NT2/D1 (cell line): ENCODE results near the gene TK2.

ENCODE experiments used
- SUZ12 ChIP-seq: IDR thresholded peaks from 2 replicates; pipeline ENCODE4 v1.6.1; 2011; ENCODE audit not compliant: insufficient read length, insufficient read depth; ENCODE audit errors: extremely low read depth
- ZNF274 ChIP-seq: IDR thresholded peaks from 2 replicates; pipeline ENCODE4 v1.6.1; 2011; ENCODE audit warnings: mild to moderate bottlenecking, low read depth, low read length

GRCh38 chr16:66491716-66492064 lies 58.2 kb downstream of the TK2 start:
- no peak for TF ChIP-seq SUZ12
- no peak for TF ChIP-seq ZNF274
